Measurements from ENCODE around the gene FAM13A.

GRCh38 chr4:88735564-88735963 lies 321.4 kb downstream of the FAM13A start:
- TF ChIP-seq CTCF (IDR thresholded peaks at IDR 0.05; ENCODE audit: insufficient read depth, low read length) (no peak), POLR2AphosphoS5 (IDR thresholded peaks at IDR 0.05; ENCODE audit: low read depth) (no peak), SPI1 (IDR thresholded peaks at IDR 0.05; ENCODE audit: borderline replicate concordance, low read depth) (no peak), GABPA (IDR thresholded peaks at IDR 0.05; ENCODE audit: low read depth) (no peak), REST (IDR thresholded peaks at IDR 0.05; ENCODE audit: insufficient replicate concordance, low read depth) (no peak)

Measured in HL-60 (cell line).